DMS79 (cell line): ENCODE data around the gene CCT6A.
"Not testable (repeated sequence)": the region's sequence is repeated elsewhere in the genome, so short reads cannot be mapped to it uniquely, and the experiment has no call there.

ENCODE experiments used
- DNase-seq: peaks from one replicate; lab custom pipeline; 2025; lab: John Stamatoyannopoulos, UW

The CCT6A gene, protein sequence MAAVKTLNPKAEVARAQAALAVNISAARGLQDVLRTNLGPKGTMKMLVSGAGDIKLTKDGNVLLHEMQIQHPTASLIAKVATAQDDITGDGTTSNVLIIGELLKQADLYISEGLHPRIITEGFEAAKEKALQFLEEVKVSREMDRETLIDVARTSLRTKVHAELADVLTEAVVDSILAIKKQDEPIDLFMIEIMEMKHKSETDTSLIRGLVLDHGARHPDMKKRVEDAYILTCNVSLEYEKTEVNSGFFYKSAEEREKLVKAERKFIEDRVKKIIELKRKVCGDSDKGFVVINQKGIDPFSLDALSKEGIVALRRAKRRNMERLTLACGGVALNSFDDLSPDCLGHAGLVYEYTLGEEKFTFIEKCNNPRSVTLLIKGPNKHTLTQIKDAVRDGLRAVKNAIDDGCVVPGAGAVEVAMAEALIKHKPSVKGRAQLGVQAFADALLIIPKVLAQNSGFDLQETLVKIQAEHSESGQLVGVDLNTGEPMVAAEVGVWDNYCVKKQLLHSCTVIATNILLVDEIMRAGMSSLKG

DNA sequence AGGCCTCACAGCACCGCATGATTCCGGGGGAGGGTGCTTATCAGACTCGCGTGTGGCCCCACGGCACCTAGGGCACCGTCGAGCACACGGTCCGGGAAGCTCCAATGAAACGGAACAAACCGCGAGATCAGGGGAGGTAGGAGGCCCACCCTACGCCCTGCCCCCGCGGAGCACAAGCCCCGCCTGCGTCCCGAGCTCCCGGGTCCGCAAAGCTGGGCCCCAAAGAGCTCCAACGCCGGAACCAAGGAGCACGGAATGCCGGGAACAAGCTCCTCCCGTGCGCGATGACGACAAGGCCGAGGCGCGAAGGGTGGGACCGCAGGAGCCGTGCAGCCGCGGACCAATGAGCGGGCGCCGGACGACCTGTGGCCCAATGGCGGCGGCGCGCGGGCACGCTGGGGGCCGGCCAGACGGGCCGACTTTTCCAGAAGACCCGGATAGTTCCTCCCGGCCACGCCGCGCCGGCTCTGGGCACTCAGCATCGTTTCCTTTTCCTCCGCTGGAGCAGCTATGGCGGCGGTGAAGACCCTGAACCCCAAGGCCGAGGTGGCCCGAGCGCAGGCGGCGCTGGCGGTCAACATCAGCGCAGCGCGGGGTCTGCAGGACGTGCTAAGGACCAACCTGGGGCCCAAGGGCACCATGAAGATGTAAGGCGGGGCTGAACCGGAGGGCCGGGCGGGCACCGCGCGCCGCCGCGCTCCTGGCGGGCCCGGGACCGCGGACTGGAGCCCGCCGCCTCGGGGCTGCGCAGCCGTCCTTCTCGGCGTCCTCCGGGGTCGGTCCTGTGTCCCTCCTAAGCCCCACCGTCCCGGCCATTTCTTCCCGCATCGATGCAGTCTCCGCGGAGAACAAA is at the start of gene CCT6A, which contains the start of gene PSPH:
TSS of gene CCT6A (plus strand) at position 427 of the 853 bp plus-strand sequence. CDS start at position 511, 84 bp downstream.
TSS of gene PSPH (minus strand) at position 106 of the 853 bp plus-strand sequence. CDS start 30,232 bp downstream, outside the sequence.
- peak; percentile 98 for DNase-seq

DNA sequence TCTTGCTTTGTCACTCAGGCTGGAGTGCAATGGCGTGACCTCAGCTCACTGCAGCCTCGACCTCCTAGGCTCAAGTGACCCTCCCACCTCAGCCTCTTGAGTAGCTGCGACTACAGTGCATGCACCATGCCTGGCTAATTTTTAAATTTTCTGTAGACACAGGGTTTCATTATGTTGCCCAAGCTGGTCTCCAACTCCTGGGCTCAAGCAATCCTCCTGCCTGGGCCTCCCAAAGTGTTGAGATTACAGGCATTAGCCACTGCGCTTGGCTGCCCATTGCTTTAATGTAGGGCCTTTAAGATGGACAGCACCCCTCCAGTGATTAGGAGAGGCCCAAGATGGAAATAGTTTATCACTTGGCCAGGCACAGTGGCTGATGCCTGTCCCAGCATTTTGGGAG is 47.8 kb upstream of the CCT6A start:
- no peak for DNase-seq

DNA sequence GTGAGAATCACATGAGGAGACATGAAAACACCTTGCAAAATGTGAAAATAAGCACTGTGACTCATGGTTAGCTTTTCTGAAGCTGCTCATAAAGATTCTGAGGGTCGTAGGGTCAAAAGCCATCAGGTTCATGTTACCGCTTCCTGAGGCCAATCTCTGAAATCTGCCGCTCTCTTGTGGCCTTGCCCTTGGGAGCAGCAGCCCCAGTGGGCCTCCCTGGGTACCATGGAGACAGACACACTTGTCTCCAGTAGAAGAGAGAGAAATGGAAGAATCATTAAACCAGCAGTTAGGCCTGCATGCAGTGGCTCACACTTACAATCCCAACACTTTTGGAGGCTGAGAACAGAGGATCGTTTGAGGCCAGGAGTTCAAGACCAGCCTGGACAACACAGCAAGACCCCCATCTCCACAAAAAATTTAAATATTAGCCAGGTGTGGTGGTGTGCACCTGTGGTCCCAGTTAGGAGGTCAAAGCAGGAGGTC is 44.4 kb upstream of the CCT6A start:
- DNase-seq: no peak

DNA sequence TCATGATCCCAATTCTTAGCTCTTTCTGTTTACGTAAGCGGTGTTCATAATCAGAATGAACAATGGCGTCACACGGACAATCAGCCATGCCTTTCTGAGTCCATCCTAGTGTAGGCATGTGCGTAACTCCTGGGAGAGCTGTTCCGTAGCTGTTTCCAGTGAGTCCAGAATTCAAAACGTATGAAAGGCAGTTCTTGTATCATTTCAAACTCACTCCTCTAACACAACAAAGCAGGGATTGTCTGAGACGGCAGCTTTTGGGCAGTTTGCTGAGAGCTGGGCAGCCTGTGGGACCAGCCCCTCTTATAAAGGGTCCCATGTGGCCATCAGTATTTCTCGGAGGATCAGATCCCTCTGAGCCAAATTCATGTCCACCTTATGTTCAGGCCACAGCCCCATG is 43.7 kb upstream of the CCT6A start:
- DNase-seq: no peak

DNA sequence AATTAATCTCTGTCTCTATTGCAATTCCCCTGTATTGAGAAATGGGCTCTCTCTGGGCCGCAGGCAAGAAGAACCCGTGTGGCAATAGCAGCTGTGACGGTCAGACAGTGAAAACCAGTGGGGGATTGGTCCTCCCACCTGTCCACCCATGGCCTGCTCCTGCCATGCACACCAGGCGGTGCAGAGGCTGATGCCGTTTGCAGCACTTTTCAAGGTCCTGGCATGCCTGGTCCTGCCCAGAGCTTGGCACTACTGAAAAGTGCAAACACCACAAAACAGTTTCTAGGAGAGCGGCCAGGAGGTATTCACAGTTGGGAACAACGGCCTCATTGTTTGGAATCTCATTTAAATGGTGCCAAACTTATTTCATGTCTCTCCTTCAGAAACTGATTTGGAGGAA is 41.9 kb upstream of the CCT6A start:
- DNase-seq: peak; percentile 90

DNA sequence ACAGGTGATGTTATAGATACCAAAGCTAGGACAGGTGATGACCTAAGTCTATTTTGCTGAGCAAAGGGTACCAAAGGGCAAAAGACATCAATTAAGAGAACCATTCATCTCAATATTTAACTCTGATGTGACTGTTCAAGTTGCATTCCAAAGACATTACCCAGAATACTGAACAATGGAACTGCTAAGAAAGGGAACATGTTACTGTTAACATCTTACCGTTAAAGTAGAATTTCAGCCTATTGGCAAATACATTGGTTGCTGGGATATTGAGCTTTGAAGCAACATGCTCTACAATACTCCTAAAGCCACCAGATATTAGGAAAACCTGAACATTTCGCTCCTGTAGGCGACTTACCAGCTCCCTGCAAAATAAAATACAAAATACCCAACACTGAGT is 34.5 kb upstream of the CCT6A start:
- not testable (repeated sequence) for DNase-seq

DNA sequence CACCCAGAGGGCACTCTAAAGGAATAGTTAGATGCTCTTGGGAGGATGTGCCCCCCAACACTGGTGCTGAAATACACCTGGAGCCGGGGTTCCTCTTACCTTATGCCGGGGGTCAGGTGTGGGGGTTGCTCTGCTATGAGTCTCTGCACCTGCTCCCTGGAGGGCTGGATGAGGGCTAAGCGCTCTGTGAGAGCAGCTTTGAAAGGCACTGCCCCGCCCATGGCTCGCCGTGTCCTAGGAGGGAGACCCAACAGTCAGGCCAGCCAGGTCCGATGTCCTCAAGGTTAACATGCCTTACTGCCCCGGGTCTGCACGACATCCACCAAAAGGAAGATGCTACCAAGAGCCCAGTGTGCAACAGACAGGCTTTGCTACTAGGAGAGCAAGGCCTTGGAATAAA is 32.1 kb upstream of the CCT6A start:
- no peak for DNase-seq

DNA sequence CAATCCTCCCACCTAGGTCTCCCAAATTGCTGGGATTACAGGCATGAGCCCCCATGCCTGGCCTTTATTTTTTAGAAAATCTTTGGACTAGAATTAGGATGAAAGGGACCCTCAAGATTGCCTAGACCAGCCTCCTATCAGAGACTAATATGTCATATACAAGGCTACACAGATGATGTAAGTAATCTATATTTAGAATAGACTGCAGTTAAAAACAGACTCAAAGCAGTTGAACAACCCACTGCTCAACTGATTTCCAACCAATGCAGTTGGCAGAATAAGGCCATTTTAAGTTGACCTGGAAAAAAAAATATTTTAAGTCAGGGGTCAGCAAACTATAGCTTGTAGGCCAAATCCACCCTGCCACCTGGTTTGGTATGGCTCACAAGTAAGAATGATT is 28.1 kb upstream of the CCT6A start:
- DNase-seq: no peak

DNA sequence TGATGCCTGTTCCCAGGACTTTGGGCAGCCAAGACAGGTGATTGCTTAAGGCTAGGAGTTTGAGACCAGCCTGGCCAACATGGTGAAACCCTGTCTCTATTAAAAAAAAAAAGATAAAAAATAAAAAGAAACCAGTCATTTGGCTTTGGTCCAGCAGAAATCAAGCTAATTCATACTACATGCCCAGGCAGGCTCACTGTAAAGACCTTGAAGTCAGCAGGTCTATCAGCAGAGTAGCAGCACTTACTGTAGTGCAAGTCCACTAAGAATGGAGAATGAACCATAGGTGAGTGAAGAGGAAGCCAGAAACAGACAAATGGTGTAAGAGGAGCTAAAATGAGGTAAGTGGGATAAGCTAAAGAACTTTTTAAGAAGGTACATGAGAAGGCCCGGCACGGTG is 25.0 kb upstream of the CCT6A start:
- peak; percentile 64 for DNase-seq

DNA sequence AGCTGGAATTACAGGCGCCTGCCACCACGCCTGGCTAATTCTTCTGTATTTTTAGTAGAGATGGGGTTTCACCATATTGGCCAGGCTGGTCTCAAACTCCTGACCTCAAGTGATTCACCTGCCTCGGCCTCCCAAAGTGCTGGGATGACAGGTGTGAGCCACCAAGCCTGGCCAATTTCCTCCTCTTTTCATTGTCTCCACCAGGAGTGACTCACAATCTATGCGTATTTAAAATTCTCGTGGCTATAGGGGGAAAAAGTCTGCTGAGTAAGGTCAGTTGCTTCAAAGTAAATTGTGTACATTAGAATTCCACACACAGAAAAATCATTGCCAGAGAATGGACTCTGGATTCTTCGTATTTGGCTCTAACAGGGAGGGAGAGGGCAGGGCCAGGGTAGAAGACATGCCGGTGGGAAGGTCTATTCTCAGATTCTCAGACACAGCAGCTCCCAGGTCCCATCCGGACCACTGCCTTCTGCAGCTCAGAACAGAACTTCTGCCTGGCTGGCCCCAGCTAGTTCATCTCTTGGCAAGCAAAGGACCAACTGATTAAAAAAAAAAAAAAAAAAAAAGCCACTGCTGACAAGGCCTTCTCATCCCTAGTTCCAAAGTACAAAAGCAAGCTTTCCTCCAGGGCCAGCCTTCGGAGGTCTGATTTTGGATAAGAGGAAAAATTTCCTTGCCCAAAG is 22.5 kb upstream of the CCT6A start:
- DNase-seq: no peak

DNA sequence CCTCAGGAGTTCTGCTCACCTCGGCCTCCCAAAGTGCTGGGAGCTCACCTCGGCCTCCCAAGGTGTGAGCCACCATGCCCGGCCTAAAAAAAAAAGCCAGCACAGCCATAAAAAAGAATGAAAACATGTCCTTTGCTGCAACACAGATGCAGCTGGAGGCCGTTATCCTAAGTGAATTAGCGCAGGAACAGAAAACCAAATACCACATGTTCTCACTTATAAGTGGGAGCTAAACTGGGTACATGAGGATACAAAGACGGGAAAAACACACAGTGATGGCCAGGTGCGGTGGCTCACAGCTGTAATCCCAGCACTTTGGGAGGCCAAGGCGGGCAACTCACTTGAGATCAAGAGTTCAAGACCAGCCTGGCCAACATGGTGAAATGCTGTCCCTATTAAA is 21.2 kb upstream of the CCT6A start:
- no peak for DNase-seq

DNA sequence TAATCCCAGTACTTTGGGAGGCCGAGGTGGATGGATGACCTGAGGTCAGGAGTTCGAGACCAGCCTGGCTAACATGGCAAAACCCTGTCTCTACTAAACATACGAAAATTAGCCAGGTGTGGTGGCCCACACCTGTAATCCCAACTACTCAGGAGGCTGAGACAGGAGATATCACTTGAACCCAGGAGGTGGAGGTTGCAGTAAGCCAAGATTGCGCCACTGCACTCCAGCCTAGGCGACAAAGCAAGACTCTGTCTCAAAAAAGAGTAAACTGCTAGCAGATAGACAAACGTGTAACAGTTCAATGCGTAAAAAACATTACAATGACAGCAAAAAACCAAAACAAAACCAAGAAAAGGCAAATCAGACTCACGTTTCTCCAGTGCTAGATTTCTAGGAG is 20.0 kb upstream of the CCT6A start:
- not testable (repeated sequence) for DNase-seq

DNA sequence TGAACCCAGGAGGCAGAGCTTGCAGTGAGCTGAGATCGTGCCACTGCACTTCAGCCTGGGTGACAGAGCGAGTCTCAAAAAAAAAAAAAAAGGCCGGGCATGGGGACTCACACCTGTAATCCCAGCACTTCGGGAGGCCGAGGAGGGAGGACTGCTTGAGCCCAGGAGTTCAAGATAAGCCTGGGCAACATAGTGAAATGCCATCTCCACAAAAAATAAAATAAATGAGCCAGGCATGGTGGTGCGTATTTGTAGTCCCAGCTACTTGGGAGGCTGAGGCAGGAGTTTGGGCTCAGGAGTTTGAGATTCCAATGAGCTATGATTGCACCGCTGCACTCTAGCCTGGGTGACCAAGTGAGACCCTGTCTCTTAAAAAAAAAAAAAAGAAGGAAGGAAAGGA is 19.0 kb upstream of the CCT6A start:
- DNase-seq: not testable (repeated sequence)

DNA sequence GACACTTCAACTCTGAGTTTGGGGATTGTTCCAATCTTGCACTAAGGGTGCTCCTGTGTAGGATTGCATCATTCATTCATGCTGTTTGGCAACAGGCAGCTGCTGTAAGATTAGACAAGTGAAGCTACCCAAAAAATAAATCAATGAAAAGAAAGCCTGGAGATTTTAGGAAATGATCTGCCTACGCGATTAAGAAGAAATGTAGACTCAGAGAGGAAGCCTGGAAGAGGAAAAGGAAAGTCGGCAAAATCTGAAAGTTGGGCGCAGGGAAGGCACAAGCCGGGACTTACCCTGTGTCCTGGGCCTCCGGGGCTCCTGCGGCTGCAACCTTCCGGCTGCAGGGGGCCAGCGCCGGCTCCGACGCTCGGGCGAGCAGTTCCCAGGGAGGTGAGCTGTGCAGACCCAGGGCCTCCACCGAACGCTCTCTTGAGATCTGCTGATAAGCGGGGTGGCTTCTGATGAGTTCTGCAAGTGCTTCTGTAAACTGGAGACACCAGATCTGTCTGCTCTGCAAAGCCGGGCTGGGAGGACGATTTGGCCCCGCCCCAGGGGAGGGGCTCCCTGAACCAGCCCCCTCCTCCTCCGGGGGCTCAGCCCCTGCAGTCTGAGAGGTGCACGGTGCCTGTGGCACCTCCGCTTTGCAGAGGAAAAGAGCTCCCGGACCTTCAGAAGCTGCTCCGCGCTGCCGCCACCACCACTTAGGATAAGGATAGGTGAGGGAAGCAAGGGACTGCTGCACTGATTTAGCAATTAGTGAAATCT is 17.7 kb upstream of the CCT6A start:
- peak; percentile 90 for DNase-seq

DNA sequence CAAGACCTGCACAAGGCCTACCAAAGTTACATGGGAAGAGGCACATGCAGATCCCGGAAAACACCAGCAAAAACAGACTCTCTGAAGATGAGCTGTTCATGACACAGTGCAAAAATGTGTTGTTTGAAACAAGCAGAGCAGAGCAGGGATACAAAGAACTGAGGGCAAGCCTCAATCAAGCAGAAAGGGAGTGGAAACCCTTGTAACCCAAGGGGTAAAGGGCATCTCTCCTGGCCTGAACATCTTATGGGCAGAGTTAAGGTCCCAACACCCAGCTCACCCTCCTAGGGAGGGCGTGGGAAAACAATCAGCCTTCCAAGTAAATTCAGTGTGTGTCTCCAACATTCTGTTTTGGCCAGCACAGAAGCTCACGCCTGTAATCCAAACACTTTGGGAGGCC is 10.8 kb upstream of the CCT6A start:
- DNase-seq: no peak

DNA sequence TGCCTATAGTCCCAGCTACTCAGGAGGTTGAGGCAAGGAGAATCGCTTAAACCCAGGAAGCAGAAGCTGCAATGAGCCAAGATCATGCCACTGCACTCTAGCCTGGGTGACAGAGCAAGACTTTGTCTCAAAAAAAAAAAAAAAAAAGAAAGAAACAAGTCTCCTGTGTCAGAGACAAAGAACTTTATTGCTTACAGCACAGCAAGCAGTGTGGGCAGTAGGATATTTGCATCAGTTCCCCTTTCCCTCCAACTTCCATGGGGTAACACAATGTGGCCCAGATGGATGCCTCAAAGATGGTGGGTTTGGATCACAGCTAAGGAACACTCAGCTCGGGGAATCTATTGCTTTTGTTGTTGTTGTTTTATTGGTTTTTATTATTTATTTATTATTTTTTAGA is 5.8 kb upstream of the CCT6A start:
- not testable (repeated sequence) for DNase-seq

DNA sequence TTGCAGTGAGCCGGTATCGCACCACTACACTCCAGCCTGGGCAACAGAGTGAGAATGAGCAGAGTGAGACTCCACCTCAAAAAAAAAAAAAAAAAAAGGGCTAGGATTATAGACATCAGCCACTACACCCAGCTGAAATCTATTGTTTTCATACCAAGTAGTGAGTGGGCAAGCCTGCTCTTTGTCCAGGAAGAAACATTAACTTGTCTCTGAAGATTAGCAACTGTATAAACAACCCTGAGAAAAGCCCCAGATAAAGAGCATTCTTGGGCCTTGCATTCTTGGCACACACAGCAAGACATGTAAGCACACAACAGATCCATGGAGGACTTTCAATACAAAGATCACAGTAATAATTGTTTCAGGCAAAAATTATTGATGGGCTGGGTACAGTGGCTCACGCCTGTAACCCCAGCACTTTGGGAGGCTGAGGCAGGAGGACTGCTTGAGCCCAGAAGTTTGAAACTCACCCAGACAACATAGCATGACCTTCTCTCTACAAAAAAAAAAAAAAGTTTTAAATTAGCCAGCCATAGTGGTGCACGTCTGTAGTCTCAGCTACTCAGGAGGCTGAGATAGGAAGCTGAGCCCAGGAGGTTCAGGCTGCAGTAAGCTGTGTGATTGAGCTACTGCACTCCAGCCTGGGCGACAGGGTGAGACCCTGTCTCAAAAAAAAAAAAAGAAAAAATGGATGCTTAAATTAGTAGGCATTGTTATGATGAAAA is 4.7 kb upstream of the CCT6A start:
- no peak for DNase-seq

DNA sequence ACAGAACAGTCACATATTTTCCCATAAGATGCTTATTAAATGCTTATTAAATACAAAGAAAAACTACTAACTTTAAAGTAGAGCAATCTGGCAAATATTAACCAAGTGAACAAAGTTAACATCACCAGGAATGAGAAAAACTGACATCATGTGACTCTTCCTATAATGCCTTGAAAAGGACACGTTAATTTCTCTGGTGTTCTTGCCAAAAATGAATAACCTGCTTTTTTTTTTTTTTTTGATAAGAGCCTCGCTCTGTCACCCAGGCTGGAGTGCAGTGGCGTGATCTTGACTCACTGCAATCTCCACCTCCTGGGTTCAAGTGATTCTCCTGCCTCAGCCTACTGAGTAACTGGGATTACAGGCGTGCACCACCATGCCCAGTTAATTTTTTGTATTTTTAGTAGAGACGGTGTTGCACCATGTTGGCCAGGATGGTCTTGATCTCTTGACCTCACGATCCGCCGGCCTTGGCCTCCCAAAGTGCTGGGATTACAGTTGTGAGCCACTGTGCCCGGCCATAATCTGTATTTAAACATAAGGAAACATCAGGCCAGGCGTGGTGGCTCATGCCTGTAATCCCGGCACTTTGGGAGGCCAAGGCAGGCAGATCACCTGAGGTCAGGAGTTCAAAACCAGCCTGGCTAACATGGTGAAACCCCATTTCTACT is 4.0 kb upstream of the CCT6A start:
- DNase-seq: not testable (repeated sequence)

DNA sequence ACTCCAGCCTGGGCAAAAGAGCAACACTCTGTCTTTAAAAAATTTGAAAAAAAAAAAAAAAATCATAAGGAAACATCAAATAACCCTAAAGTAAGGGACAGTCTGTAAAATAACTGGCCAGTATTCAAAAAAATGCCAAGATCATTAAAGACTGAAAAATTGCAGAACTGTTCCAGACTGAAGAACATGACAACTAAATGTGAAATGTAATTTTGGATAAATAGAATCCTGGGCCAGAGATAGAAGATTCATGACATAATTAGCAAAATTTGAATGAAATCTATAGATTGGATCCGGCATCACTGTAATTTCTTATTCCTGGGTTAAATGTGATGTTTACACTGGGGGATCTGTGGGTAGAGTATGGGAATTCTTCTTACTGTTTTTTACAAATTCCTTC is 3.3 kb upstream of the CCT6A start:
- DNase-seq: no peak

DNA sequence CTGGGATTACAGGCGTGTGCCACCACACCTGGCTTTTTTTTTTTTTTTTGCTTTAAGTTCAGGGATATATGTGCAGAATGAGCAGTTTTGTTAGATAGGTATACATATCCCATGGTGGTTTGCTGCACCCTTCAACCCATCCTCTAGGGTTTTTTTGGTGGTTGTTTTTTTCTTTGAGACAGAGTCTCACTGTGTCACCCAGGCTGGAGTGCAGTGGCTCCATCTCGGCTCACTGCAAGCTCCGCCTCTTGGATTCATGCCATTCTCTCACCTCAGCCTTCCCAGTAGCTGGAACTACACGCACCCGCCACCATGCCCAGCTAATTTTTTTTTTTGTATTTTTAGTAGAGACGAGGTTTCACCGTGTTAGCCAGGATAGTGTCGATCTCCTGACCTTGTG is 2.8 kb upstream of the CCT6A start:
- DNase-seq: not testable (repeated sequence)
